Measurements from ENCODE around the gene CD40LG.

CD40LG gene

GRCh38 chrX:136647677-136648360 lies at the start of gene CD40LG:
CD40LG (plus strand) TSS chrX:136648158; CDS start chrX:136648249, 91 bp downstream.
- Mint-ChIP-seq H3K36me3 (peaks cover 34% of the 10 kb centered on the region), H3K27ac (peak within 1 kb of the TSS; percentile 94), H3K4me1 (peaks cover 38% of the 10 kb centered on the region), H3K9me3 (no peaks in the 10 kb centered on the region), H3K27me3 (no peaks in the 10 kb centered on the region), H3K4me3 (peak within 1 kb of the TSS; percentile 97)

- Mint-ChIP-seq H3K4me1 (peaks cover 31% of the 10 kb centered on the region), H3K4me3 (peak overlapping the region; percentile 46), H3K27ac (peak overlapping the region; percentile 56), H3K9me3 (no peaks in the 10 kb centered on the region), H3K36me3 (peaks cover 1% of the 10 kb centered on the region), H3K27me3 (no peaks in the 10 kb centered on the region)
Observed at GRCh38 chrX:136598631-136599030, 49.3 kb upstream of the CD40LG start.

GRCh38 chrX:136600059-136600458 lies 47.9 kb upstream of the CD40LG start:
- Mint-ChIP-seq H3K4me3 (no peak overlapping the region), H3K36me3 (peaks cover 1% of the 10 kb centered on the region), H3K9me3 (no peaks in the 10 kb centered on the region), H3K27me3 (no peaks in the 10 kb centered on the region), H3K27ac (no peak overlapping the region), H3K4me1 (peaks cover 31% of the 10 kb centered on the region)

- H3K27ac Mint-ChIP-seq: no peak overlapping the region
- no peaks in the 10 kb centered on the region for H3K36me3 Mint-ChIP-seq
- peaks cover 34% of the 10 kb centered on the region for H3K4me1 Mint-ChIP-seq
- no peak overlapping the region for H3K4me3 Mint-ChIP-seq
- no peaks in the 10 kb centered on the region for H3K9me3 Mint-ChIP-seq
- no peaks in the 10 kb centered on the region for H3K27me3 Mint-ChIP-seq
Observed at GRCh38 chrX:136607236-136607635, 40.7 kb upstream of the CD40LG start.

GRCh38 chrX:136608295-136608933 lies 39.5 kb upstream of the CD40LG start:
- H3K36me3 Mint-ChIP-seq: no peaks in the 10 kb centered on the region
- peak overlapping the region; percentile 81 for H3K27ac Mint-ChIP-seq
- no peaks in the 10 kb centered on the region for H3K27me3 Mint-ChIP-seq
- H3K4me1 Mint-ChIP-seq: peaks cover 35% of the 10 kb centered on the region
- peak overlapping the region; percentile 70 for H3K4me3 Mint-ChIP-seq
- H3K9me3 Mint-ChIP-seq: no peaks in the 10 kb centered on the region

GRCh38 chrX:136616987-136617685 lies 30.8 kb upstream of the CD40LG start:
- Mint-ChIP-seq H3K27me3 (no peaks in the 10 kb centered on the region), H3K36me3 (peaks cover 1% of the 10 kb centered on the region), H3K9me3 (no peaks in the 10 kb centered on the region), H3K4me1 (peaks cover 63% of the 10 kb centered on the region), H3K4me3 (peak overlapping the region; percentile 51), H3K27ac (peak overlapping the region; percentile 80)

- H3K27ac Mint-ChIP-seq: peak overlapping the region; percentile 83
- no peaks in the 10 kb centered on the region for H3K9me3 Mint-ChIP-seq
- peaks cover 78% of the 10 kb centered on the region for H3K4me1 Mint-ChIP-seq
- H3K27me3 Mint-ChIP-seq: no peaks in the 10 kb centered on the region
- peaks cover 1% of the 10 kb centered on the region for H3K36me3 Mint-ChIP-seq
- peak overlapping the region; percentile 36 for H3K4me3 Mint-ChIP-seq
Observed at GRCh38 chrX:136619899-136620505, 28.0 kb upstream of the CD40LG start.

- Mint-ChIP-seq H3K4me1 (peaks cover 76% of the 10 kb centered on the region), H3K27ac (peak overlapping the region; percentile 83), H3K27me3 (no peaks in the 10 kb centered on the region), H3K9me3 (no peaks in the 10 kb centered on the region), H3K4me3 (peak overlapping the region; percentile 26), H3K36me3 (peaks cover 1% of the 10 kb centered on the region)
Observed at GRCh38 chrX:136620780-136621179, 27.2 kb upstream of the CD40LG start.

- Mint-ChIP-seq H3K27ac (no peak overlapping the region), H3K4me1 (peaks cover 79% of the 10 kb centered on the region), H3K36me3 (peaks cover 1% of the 10 kb centered on the region), H3K9me3 (no peaks in the 10 kb centered on the region), H3K27me3 (no peaks in the 10 kb centered on the region), H3K4me3 (no peak overlapping the region)
Observed at GRCh38 chrX:136622568-136622967, 25.4 kb upstream of the CD40LG start.

- peaks cover 82% of the 10 kb centered on the region for H3K4me1 Mint-ChIP-seq
- peak overlapping the region; percentile 26 for H3K4me3 Mint-ChIP-seq
- no peaks in the 10 kb centered on the region for H3K27me3 Mint-ChIP-seq
- H3K9me3 Mint-ChIP-seq: no peaks in the 10 kb centered on the region
- H3K36me3 Mint-ChIP-seq: peaks cover 1% of the 10 kb centered on the region
- peak overlapping the region; percentile 62 for H3K27ac Mint-ChIP-seq
Observed at GRCh38 chrX:136623396-136623795, 24.6 kb upstream of the CD40LG start.

- H3K9me3 Mint-ChIP-seq: no peaks in the 10 kb centered on the region
- peaks cover 82% of the 10 kb centered on the region for H3K4me1 Mint-ChIP-seq
- no peak overlapping the region for H3K4me3 Mint-ChIP-seq
- no peaks in the 10 kb centered on the region for H3K27me3 Mint-ChIP-seq
- H3K36me3 Mint-ChIP-seq: no peaks in the 10 kb centered on the region
- H3K27ac Mint-ChIP-seq: no peak overlapping the region
Observed at GRCh38 chrX:136625246-136625645, 22.7 kb upstream of the CD40LG start.

- H3K36me3 Mint-ChIP-seq: no peaks in the 10 kb centered on the region
- peaks cover 85% of the 10 kb centered on the region for H3K4me1 Mint-ChIP-seq
- H3K9me3 Mint-ChIP-seq: no peaks in the 10 kb centered on the region
- peak overlapping the region; percentile 52 for H3K4me3 Mint-ChIP-seq
- peak overlapping the region; percentile 95 for H3K27ac Mint-ChIP-seq
- H3K27me3 Mint-ChIP-seq: no peaks in the 10 kb centered on the region
Observed at GRCh38 chrX:136626237-136626636, 21.7 kb upstream of the CD40LG start.

GRCh38 chrX:136626891-136627290 lies 21.1 kb upstream of the CD40LG start:
- H3K4me3 Mint-ChIP-seq: peak overlapping the region; percentile 62
- H3K9me3 Mint-ChIP-seq: no peaks in the 10 kb centered on the region
- no peaks in the 10 kb centered on the region for H3K36me3 Mint-ChIP-seq
- H3K27me3 Mint-ChIP-seq: no peaks in the 10 kb centered on the region
- peaks cover 84% of the 10 kb centered on the region for H3K4me1 Mint-ChIP-seq
- H3K27ac Mint-ChIP-seq: peak overlapping the region; percentile 95

- Mint-ChIP-seq H3K4me1 (peaks cover 85% of the 10 kb centered on the region), H3K4me3 (peak overlapping the region; percentile 62), H3K27me3 (no peaks in the 10 kb centered on the region), H3K27ac (peak overlapping the region; percentile 92), H3K36me3 (no peaks in the 10 kb centered on the region), H3K9me3 (no peaks in the 10 kb centered on the region)
Observed at GRCh38 chrX:136627409-136627808, 20.5 kb upstream of the CD40LG start.

- no peaks in the 10 kb centered on the region for H3K9me3 Mint-ChIP-seq
- peak overlapping the region; percentile 77 for H3K27ac Mint-ChIP-seq
- no peaks in the 10 kb centered on the region for H3K27me3 Mint-ChIP-seq
- peak overlapping the region; percentile 66 for H3K4me3 Mint-ChIP-seq
- no peaks in the 10 kb centered on the region for H3K36me3 Mint-ChIP-seq
- peaks cover 82% of the 10 kb centered on the region for H3K4me1 Mint-ChIP-seq
Observed at GRCh38 chrX:136629084-136629750, 18.7 kb upstream of the CD40LG start.

Measured in activated naive CD4-positive, alpha-beta T cell treated with anti-CD3 and anti-CD28 coated beads, Interleukin-2, amount 50 U/mL, for 24 hours (primary cell).